GM19035 (cell line): Measurements from ENCODE around the gene NPBWR2.

Source experiments
- ATAC-seq: cut with Tn5 transposase; IDR thresholded peaks from one replicate; pipeline ENCODE4 v1.9.1; 2021; ENCODE audit not compliant: unreplicated experiment

NPBWR2 gene

DNA sequence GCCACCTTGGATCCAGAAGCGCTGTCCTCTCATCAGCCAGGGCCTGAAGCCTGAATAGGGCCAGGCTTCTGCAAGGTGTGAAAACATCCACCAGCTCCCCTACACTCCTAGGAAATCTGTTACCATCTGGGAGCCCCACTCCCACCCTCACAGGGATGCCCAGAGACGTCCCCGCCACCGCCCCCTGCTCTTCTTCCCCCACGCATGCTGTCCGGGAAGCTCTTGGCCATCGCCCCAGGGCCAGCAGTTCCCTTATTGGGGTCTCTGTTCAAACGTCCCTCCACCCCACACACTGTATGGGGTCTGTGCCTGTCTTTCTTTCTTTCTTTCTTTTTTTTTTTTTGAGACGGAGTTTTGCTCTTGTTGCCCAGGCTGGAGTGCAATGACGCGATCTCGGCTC lies 31.8 kb downstream of the NPBWR2 start:
- no peak for ATAC-seq

DNA sequence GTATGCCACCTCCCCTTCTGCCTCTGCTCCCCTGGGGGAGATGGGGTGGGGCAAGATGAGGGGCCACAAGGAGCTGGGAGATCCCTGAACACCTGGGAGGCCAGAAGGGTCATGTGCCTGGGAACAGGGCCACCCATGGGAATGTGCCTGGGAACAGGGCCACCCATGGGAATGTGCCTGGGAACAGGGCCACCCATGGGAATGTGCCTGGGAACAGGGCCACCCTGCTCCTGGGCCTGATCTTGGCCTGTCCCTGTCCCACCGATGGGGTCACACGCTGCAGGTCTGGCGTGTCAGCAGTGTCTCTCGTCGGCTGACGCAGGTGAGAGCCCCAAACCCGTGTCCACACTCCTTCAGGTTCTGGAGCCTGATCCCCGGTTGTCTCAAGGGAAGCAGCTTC lies 32.4 kb downstream of the NPBWR2 start:
- no peak for ATAC-seq

DNA sequence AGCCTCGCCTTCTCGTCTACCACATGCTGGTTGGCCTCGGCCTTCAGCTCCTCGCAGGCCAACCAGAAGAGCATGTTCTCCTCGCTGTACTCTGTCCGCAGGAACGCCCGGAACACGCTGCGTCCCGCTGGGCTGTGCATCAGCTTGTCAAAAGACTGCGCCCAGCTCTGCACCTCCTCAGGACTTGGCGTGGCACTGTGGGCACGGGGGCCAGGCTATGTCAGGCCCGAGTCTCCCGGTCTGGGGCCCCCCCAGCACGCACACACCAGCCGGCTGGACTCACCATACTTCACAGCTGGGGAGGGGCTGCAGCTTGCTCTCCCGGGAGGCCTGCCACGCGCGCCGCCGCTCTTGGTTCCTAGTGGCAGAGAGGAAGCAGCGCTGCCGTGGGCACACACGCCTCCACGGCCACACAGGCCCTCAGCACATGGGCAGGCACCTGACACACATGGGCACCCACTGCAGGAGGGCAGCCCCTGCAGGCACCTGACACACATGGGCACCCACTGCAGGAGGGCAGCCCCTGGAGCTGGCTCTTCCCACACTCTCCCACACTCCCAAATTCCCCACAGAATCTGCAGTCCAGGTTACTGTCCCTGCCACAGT lies 33.1 kb downstream of the NPBWR2 start:
- ATAC-seq = no peak

DNA sequence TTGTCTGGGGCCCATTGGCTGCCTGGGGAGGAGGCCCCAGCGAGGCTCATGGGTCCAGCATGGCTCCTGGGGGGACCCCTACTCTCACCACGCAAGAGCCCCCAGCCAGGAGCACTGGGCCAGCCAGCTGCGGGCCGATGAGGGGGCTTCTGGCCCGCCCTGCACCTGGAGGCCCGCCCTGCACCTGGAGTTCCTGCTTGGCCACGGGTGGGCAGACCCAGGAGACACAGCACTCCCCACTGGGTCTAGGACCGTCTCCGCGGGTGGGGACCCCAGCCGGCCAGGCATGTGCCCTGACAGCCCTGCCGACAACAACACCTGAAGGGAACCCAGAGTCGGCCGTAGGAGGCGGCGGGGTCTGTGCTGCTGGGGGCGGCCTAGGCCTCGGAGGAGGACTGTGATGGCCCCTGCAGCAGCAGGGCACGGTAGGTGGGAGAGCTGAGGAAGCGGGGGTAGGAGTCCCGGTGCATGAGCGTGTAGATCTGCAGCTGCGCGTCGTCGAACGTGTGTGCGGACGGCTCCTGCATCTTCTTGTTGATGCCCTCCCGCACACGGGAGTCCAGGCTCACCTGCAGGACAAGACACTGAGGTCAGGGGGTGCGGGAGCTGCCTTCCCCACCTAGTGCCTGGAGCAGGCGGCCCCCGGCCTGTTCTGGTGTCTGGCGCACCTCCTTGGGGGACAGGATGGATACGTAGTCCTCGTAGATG lies 33.7 kb downstream of the NPBWR2 start:
- ATAC-seq = no peak

DNA sequence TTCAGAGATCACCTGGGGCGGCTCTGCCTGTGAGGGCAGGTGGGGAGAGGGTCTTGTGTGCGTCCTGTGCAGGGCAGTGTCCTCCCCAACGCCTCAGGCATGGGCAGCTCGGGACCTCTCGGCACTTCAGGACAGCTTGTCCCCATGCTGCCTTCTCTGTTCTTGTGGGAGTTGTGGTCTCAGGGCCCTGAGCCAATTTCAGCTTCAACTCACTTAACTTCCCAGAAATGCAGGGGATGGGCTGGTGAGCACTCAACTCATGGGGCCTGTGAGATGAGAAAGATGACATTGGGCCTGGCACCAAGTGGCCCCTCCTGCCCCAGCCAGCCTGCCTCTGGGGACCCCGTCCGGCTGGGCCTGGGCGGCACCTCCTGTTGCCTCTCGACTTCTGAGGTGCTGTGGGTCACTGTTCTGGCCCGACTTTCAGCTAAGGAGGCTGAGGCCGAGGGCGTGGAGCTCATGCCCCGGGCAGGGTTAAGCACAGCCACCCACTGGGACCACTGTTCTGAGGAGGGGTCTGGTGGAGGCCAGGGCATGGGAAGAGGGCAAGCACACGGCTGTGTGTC lies 34.8 kb downstream of the NPBWR2 start:
- no peak for ATAC-seq

DNA sequence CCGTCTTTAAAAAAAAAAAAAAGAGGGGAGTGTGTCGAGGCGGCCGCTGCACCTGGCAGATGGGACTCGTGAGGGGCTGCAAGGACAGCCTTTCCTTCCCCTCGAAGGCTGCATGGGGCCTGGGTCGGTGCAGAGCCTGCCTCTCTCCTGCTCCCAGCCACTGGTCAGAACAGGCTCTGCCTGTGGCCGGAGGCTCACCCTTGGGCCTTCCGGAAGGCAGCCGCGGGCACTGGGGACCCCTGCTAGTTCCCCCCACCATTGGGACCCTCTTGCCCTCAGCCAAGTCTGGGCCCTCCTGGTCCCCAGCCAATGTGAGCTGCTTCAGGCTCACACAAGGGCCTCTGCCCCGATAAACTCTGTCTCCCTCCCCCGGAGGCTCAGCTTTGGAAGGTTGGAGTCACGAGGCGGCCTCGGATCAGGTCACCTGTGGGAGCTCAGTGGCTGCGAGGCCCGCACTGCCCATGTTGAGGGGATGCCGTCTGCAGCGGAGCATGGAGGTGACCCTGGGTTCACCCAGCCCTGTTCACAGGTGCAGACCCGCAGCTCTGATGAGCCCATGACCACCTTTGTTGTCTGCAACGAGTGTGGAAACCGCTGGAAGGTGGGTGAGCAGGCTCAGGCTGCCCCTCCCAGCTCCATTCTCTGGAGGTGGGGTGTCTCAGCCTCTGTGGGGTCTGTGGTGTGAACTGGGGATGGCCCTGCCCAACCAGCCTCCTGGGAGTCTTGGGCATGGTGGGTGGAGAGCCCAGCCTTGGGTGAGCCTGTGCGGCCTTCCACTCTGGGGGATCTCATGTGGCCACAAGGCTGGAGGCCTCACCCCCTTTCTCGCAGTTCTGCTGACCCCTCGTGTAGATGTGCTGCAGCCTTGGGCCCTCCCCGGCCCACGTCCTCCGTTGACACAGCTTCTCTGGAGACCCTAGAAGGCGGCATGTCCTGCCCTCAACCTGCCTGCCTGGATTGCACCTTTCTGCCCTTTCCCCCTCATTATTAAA lies 35.7 kb downstream of the NPBWR2 start:
- no peak for ATAC-seq

DNA sequence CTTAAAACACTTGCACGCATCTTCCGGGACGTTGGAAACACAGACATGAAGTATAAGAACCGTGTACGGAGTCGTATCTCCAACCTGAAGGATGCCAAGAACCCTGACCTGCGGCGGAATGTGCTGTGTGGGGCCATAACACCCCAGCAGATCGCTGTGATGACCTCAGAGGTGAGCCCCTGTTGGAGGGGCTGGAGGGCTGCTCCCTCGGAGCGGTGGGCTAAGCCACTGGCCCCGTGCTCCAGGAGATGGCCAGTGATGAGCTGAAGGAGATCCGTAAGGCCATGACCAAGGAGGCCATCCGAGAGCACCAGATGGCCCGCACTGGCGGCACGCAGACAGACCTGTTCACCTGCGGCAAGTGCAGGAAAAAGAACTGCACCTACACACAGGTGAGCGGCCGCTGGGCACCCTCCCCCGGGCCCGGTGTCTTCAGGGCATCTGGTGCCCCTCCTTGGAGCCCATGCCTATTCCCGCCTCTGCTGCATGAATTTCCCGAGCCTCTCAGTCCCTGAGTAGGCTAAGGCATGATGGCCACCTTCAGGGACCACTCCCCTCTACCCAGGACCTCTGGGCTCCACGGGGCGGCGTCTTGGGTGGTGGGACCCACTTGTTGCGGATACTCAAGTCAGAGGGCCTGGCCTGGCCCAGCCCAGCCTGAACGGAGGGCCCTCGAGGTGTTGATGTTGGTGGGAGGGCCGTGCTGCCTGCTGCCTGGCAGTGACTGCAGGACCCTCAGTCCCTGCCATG lies 36.9 kb downstream of the NPBWR2 start:
- no peak for ATAC-seq

DNA sequence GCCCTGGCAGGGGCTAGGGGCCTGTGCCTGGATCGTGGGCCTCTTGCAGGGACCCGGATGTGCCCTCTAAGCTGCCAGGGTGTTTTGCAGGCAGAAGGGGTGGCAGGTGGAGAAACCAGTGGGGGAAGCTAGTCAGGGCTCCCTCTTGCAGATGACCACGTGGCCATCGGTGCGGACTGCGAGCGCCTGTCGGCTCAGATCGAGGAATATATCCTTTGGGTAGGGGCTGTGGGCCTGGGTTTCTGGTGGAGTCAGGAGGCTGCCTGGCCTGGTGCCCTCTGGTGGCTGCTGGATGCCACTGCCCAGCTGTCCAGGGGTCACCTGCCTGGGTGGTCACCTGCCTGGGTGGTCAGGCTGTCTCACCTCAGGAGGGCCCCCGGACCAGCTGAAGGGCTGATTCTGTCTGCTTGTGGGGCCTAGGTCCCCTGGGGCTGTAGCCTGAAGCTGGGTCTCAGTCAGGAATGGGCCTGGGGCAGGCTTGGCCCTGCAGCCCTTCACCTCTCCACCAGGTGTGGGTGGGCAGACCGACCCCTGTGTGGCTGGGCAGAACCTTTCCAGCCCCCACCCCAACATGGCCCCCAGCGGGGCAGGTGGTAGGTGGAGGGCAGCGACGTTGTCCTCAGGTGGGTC lies 37.6 kb downstream of the NPBWR2 start:
- no peak for ATAC-seq

DNA sequence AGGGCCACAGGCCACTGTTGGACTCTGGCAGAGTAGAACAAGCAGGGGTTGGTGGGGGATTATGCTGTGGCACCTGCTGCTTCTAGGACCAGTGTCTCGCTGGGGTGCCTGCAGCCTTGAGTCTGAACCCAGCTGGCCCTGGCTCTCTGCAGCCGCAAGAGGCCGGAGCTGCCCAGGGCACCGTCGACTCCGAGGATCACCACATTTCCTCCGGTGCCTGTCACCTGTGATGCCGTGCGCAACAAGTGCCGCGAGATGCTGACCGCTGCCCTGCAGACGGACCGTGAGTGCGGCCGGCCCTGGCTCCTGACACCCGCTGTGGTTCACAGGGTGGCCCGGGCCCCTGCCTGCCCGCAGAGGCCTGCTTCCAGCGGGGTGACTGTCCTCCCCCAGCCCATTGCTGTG lies 38.2 kb downstream of the NPBWR2 start:
- ATAC-seq = no peak

DNA sequence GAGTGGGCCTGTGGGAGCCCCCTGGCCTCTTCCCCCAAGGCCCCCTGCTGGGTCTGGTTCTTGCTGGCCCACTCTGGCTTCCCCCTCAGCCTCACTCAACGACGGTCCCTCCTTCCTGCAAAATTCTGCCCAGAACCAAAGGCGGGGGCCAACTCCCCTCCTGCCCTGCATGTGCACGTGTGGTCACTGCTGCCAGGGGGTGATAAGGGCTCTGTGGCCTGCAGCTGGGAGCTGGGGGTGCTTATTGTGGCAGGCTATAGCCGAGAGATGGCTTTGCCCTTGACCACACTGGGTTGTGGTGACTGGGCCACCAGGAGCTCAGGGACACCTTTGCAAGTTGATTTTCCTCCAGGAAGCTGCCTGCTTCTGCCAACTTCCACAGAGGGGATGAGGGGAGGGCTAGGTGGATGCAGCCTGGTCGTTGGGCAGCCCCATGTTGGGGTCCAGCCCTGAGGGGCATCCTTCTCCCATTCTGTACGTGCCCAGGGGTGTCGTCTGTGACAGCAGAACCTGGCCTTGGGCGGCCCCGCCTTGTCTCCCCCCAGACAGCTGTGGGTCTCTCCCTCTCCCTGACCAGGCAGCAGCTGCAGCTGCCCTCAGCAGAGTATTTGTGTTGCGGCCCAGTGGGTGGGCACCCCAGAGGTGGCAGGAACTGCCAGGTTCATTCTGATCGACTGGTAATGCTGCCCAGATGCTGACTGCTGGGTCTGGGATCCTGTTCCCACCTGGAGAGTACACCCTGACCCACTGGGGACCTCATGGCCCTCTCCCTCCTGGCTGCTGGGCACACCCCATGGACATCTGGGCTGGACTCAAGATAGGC lies 38.8 kb downstream of the NPBWR2 start:
- ATAC-seq = no peak

DNA sequence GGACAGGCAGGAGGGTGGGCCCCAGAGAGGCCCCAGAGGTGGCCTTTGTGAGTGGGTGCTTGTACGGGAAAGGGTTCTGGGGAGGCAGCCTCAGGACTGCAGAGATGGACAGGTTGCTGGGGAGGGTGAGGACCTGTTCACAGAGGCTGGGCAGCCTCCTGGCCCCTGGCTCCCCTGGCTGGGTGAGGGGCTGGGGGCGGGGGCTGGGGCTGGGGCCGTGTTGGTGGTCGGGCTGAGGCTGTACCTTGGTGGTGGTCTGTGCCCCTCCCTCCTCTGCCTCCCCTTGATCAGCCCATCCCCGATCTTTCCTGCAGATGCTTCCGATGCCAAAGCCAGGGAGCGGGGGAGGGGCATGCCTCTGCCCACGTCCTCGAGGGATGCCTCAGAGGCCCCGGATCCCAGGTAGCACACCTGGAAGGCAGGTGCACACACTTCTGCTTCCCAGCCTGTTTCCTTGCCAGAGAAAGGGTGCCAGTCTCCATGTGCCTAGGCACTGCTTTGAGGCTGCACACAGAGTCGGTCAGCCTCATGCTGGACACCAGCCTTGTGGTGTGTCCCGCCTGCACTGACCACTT lies 39.5 kb downstream of the NPBWR2 start:
- no peak for ATAC-seq

DNA sequence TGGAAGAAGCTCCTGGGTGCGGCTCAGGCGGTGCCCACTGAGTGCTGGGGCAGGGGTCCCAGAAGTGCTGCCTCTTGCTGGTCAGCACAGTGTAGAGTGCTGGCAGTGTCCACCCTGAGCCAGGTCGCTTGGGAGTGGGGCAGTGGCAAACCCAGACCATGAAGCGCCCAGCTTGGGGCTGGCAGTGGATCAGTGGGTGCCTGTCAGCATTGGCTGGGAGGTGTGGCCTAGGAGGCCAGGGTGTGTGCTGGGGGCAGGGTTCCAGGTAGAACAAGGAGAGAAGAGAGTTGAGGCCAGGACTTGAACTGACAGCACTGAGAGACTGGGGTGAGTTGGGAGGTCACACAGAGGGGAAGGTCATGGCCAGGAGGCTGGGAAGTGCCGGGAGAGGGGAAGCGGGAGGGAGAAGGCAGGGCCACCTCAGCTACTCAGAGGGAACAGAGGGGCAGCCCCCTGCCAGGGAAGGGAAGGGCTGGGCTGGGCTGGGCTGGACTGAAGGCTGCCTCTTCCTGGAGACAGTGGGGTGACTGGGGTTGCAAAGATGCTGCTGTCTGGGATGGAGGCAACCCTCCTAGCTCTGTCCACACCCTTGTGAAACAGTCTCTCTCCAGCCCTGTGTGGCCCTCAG lies 40.2 kb downstream of the NPBWR2 start:
- ATAC-seq = no peak

DNA sequence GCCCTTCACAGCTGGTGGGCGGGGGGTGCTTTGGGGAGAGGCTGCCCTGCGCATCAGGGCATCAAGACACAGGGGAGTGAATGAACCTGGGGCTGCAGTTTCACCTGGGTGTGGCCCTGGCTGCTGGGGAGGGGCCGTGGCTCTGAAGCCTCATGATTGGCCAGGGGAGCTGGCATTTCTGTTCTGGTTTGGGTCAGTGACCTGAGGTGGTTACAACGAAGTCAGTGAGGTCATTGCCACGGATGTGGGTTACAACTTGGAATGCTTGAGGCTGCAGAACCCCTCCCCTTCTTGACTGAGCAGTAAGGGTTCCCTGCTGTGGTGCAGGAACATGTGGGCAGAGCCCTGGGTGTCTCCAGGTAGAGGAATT lies 41.4 kb downstream of the NPBWR2 start:
- peak; percentile 35 for ATAC-seq

DNA sequence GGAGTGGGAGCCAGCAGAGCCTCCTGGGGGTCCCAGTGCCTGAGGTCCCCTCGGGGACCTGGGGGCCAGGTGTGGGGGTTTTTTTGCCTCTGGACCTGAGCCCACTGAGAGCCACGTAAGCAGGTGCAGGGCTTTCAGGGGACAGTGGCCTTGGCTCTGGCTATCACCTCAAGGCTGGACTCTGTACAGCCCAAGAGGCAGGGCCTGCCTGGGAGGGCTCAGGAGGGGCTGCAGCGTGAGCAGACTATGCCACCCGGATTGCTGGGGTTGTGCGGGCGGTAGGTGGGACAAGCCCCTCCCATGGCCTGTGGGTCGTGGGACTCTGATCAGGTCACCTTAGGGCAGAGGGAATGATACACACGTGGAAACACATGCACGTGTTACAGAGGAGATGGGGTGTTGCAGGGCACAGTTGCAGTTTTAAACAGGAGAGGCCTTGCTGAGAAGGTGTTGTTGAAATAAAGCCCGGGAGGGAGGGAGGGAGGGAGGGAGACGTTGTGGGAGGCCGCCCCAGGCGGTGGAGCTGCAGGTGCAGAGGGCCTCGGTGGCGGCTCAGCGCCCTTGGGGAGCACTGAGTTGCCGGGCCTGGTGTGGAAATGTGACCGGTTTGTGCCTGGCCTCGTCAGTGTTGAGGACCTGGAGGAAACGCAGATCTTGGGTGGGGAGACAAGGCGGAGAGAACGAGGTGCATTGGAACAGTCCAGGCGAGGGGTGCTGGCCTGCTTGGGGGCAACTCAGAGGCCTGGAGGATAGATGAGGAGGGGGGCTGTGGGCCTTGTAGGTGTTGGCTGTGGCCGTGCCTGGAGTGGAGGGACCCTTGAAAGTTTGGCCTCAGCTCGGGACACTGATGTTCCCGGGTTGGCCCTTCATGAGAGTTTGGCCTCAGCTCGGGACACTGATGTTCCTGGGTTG lies 42.0 kb downstream of the NPBWR2 start:
- no peak for ATAC-seq

DNA sequence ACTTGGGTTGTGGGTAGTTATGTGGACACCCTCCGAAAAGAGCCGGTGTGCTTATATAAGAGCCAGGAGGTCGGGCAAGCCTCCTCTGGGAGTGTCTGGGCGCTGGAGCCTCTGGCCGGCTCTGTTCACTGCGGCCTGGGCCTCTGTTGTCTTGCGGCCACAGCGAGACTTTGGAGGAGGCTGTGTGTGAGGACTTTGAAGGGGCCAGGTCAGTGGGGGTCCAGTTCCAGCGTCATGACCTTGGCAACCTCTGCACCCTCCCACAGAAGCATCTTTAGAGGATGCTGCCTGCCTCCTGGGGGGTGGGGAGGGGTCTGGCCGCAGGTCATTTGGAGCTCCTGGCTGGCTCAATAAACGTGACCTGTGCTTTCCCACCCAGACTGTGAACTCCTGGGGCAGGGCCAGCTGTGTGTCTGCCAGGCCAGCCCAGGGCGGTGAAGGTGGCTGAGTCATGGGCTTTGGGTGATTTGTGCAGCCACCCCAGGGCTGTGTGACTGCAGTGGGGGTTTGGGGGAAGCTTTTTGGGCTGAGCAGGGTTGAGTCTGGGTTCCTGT lies 43.1 kb downstream of the NPBWR2 start:
- no peak for ATAC-seq

DNA sequence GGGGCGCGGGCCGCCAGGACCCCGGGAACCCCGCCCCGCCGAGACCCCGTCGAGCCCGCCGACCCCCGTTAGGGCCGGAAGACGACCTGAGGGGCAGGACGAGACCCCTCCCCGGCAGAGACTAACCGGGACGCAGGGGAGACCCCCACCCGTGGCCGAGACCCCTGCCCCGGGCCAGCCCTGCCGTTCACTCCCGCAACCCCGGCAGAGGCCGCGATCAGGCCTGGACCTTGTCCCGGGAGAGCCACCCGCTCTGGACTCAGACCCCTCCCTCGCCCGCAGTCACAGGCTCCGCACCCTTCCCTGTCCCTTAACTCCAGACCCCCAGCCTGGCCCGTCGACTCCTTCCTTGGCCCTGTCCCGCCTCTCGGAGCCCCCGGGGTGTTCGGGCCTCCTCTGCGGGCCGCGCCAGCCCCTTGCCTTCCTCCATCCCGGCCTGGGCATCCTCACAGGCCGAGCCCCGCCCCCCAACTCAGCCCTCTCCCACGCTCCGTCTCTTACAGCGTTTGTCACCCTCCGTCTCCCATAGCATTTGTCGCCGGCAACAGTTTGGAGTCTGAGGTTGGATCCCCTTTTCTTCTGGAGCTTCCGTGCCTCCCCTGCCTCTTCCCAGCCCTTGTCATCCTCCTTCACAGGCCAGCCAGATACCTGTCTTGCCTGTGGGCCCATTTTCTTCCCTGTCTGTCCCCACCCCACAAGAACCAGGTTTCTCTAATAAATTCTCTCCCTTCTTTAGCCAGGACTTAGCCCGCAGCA lies 43.8 kb downstream of the NPBWR2 start:
- no peak for ATAC-seq
